GM21529 (cell line): ENCODE data around the gene DAAM1.
A peak's percentile ranks its signal among the peaks of the same experiment; 100 is the strongest.

Experiments used
- ATAC-seq: cut with Tn5 transposase; IDR thresholded peaks from one replicate; pipeline ENCODE4 v1.9.1; 2021; ENCODE audit not compliant: unreplicated experiment

Gene DAAM1

GRCh38 chr14:59215757-59216156, 27.3 kb downstream of the DAAM1 start:
- ATAC-seq = no peak

- no peak for ATAC-seq
These were observed 28.5 kb downstream of the DAAM1 start for GRCh38 chr14:59217011-59217410.

GRCh38 chr14:59221568-59221967, 33.1 kb downstream of the DAAM1 start:
- ATAC-seq = no peak

- no peak for ATAC-seq
These were observed 35.9 kb downstream of the DAAM1 start for GRCh38 chr14:59224341-59224740.

- ATAC-seq = no peak
These were observed 36.8 kb downstream of the DAAM1 start for GRCh38 chr14:59225281-59225680.

- ATAC-seq = no peak
These were observed 40.0 kb downstream of the DAAM1 start for GRCh38 chr14:59228421-59228820.

GRCh38 chr14:59229653-59230406, 41.4 kb downstream of the DAAM1 start:
- no peak for ATAC-seq

- no peak for ATAC-seq
These were observed 47.7 kb downstream of the DAAM1 start for GRCh38 chr14:59236195-59236594.

- no peak for ATAC-seq
These were observed 49.7 kb downstream of the DAAM1 start for GRCh38 chr14:59238216-59238615.

- no peak for ATAC-seq
These were observed 50.6 kb downstream of the DAAM1 start for GRCh38 chr14:59239022-59239421.

- peak; percentile 95 for ATAC-seq
These were observed 51.9 kb downstream of the DAAM1 start for GRCh38 chr14:59240356-59240755.

- ATAC-seq = no peak
These were observed 52.7 kb downstream of the DAAM1 start for GRCh38 chr14:59241121-59241520.

- ATAC-seq = no peak
These were observed 54.7 kb downstream of the DAAM1 start for GRCh38 chr14:59243174-59243573.

- ATAC-seq = no peak
These were observed 56.1 kb downstream of the DAAM1 start for GRCh38 chr14:59244581-59244980.

GRCh38 chr14:59245809-59246295, 57.4 kb downstream of the DAAM1 start:
- ATAC-seq = peak; percentile 89

- no peak for ATAC-seq
These were observed 58.1 kb downstream of the DAAM1 start for GRCh38 chr14:59246566-59246965.

- ATAC-seq = no peak
These were observed 59.5 kb downstream of the DAAM1 start for GRCh38 chr14:59247801-59248584.

- no peak for ATAC-seq
These were observed 60.6 kb downstream of the DAAM1 start for GRCh38 chr14:59249029-59249428.

GRCh38 chr14:59251811-59252771, 63.6 kb downstream of the DAAM1 start:
- ATAC-seq = no peak

GRCh38 chr14:59252772-59253500, 64.5 kb downstream of the DAAM1 start:
- no peak for ATAC-seq
